Neural cell (in vitro differentiated cells): ENCODE results near the gene ZBTB46.

Experiments used
- POLR2AphosphoS5 ChIP-seq: IDR thresholded peaks from 2 replicates; pipeline ENCODE4 v1.6.1; 2012
- RAD21 ChIP-seq: fragments of 450-650 bp; conservative IDR thresholded peaks from 2 replicates; pipeline ENCODE4 v1.6.1; 2014; ENCODE audit warnings: antibody characterized with exemption, mild to moderate bottlenecking, moderate library complexity
- TF ChIP-seq, protein P1 (sequence below): fragments of 450-650 bp; IDR thresholded peaks from 2 replicates; pipeline ENCODE4 v1.5.1; 2014; ENCODE audit warnings: antibody characterized with exemption, mild to moderate bottlenecking, moderate library complexity; ENCODE audit not compliant: poor library complexity, severe bottlenecking

DNA sequence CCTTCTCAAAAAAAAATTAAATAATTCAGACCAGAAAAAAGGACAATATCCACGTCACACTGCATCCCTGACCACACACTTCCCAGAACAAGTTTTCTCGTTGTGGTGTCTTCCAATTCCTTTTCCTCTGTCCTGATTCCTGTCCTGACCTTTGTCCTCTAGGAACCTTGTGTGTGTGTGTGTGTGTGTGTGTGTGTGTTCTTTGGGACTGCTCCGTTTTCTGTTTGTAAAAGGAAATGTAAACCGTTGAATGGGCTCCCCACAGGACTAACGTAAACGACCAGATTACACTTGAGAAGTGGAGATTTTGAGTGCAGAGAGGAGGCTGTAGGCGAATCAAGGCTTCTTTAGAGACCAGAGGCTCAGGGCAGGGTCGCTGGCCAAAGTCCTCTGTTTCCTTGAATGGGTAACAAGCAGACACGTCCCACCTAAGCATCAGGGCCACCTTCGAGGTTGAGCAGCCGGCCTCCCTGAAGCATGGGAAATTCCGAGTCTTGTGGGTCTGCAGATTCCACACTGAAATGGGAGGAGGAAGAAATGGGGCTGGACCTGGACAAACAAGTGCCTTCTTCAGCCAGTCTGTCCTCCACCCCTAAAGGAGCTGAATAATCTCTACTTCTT, 7.3 kb downstream of the ZBTB46 start:
- TF ChIP-seq RAD21 (no peak), POLR2AphosphoS5 (no peak)
- TF ChIP-seq, protein P1, sequence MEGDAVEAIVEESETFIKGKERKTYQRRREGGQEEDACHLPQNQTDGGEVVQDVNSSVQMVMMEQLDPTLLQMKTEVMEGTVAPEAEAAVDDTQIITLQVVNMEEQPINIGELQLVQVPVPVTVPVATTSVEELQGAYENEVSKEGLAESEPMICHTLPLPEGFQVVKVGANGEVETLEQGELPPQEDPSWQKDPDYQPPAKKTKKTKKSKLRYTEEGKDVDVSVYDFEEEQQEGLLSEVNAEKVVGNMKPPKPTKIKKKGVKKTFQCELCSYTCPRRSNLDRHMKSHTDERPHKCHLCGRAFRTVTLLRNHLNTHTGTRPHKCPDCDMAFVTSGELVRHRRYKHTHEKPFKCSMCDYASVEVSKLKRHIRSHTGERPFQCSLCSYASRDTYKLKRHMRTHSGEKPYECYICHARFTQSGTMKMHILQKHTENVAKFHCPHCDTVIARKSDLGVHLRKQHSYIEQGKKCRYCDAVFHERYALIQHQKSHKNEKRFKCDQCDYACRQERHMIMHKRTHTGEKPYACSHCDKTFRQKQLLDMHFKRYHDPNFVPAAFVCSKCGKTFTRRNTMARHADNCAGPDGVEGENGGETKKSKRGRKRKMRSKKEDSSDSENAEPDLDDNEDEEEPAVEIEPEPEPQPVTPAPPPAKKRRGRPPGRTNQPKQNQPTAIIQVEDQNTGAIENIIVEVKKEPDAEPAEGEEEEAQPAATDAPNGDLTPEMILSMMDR, result no peak
